Liver (tissue), 3 donors: ENCODE results near the gene CCDC8.

Experiments
- HNF4G ChIP-seq: IDR thresholded peaks from 2 replicates; pipeline ENCODE4 v1.6.1; 2016; ENCODE audit warnings: antibody characterized with exemption
- TF ChIP-seq, protein P1 (sequence below): fragments of 150-350 bp; IDR thresholded peaks from 2 replicates; pipeline ENCODE4 v1.5.1; 2017; ENCODE audit warnings: improper control_type of control experiment, low read depth, low read length; ENCODE audit not compliant: missing input control
- TF ChIP-seq, protein P2 (sequence below): IDR thresholded peaks from 2 replicates; pipeline ENCODE4 v1.6.1; 2016; ENCODE audit warnings: antibody characterized with exemption
- donor health status: healthy.
- donor health status: healthy.

DNA sequence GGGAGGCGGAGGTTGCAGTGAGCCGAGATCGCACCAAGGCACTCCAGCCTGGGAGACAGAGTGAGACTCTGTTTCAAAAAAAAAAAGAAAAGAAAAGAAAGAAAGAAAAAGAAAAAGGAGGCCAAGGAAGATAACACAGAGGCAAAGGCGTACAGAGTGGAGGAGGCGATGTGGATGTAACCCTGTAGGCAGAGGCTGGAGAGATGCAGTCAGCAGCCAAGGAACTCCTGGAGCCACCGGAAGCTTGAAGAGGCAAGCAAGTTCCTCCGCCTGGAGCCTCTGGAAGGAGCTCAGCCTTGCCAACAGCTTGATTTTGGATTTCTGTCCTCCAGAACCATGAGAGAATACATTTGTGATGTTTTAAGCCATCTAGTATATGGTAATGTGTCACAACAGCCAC is 6.7 kb upstream of the CCDC8 start:
- TF ChIP-seq, protein P1, sequence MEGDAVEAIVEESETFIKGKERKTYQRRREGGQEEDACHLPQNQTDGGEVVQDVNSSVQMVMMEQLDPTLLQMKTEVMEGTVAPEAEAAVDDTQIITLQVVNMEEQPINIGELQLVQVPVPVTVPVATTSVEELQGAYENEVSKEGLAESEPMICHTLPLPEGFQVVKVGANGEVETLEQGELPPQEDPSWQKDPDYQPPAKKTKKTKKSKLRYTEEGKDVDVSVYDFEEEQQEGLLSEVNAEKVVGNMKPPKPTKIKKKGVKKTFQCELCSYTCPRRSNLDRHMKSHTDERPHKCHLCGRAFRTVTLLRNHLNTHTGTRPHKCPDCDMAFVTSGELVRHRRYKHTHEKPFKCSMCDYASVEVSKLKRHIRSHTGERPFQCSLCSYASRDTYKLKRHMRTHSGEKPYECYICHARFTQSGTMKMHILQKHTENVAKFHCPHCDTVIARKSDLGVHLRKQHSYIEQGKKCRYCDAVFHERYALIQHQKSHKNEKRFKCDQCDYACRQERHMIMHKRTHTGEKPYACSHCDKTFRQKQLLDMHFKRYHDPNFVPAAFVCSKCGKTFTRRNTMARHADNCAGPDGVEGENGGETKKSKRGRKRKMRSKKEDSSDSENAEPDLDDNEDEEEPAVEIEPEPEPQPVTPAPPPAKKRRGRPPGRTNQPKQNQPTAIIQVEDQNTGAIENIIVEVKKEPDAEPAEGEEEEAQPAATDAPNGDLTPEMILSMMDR: no peak
- no peak for TF ChIP-seq HNF4G
- TF ChIP-seq, protein P2, sequence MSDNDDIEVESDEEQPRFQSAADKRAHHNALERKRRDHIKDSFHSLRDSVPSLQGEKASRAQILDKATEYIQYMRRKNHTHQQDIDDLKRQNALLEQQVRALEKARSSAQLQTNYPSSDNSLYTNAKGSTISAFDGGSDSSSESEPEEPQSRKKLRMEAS: no peak
